Measurements from ENCODE around the gene ACAD8.

- TF ChIP-seq CTCF (conservative IDR thresholded peaks at IDR 0.05; ENCODE audit: low read depth, low read length), result no peak
- no peak for TF ChIP-seq POLR2A (IDR thresholded peaks at IDR 0.05; ENCODE audit: low read depth, low read length)
- TF ChIP-seq RAD21 (IDR thresholded peaks at IDR 0.05; ENCODE audit: low read length), result no peak
- no peak for TF ChIP-seq MXI1 (IDR thresholded peaks at IDR 0.05; ENCODE audit: borderline replicate concordance, low read depth, low read length)
- no peak for TF ChIP-seq ELK1 (IDR thresholded peaks at IDR 0.05; ENCODE audit: borderline replicate concordance, low read depth, low read length)
- TF ChIP-seq RFX5 (IDR thresholded peaks at IDR 0.05; ENCODE audit: low read depth, low read length), result no peak
- TF ChIP-seq CEBPB (IDR thresholded peaks at IDR 0.05; ENCODE audit: low read depth, low read length), result no peak
- no peak for TF ChIP-seq BHLHE40 (IDR thresholded peaks at IDR 0.05; ENCODE audit: low read depth, low read length)
- TF ChIP-seq RCOR1 (IDR thresholded peaks at IDR 0.05; ENCODE audit: insufficient replicate concordance, low read length), result no peak
- no peak for TF ChIP-seq MAFK (IDR thresholded peaks at IDR 0.05; ENCODE audit: low read depth, low read length)
- no peak for TF ChIP-seq CHD1 (IDR thresholded peaks at IDR 0.05; ENCODE audit: low read depth, low read length)
- TF ChIP-seq FOS (IDR thresholded peaks at IDR 0.05; ENCODE audit: low read depth, low read length), result no peak
- TF ChIP-seq MAZ (IDR thresholded peaks at IDR 0.05; ENCODE audit: borderline replicate concordance, low read depth, low read length), result no peak
Observed at GRCh38 chr11:134243913-134244312, 9.5 kb upstream of the ACAD8 start.

All from IMR-90 (cell line).